GM12878 (cell line): Measurements from ENCODE around the gene RUNX3. TPM values are rescaled to one million over a fixed set of nuclear protein-coding genes. Genes with fewer than 3 reads are reported as not detected.

Experiments used
- ATAC-seq: fragments of 200-7000 bp; cut with Tn5 transposase; 3 replicates; pipeline ENCODE4 v1.9.1; 2020; ENCODE audit warnings: mild to moderate bottlenecking, moderate library complexity
- BruUV-seq: library from RNA; stranded (reverse); fragments of 400-500 nt; replicated peaks from 2 replicates; lab custom pipeline; 2021; lab: Mats Ljungman, UMichigan
- CTCF ChIA-PET: fragments of 300-600 bp; sonication (Branson Sonifier 250); formaldehyde crosslinking; extraction: SDS; loops from one replicate; lab custom pipeline; 2021; ENCODE audit warnings: inconsistent platforms; lab: Yijun Ruan, JAX
- POLR2A ChIA-PET: fragments of 350-600 bp; formaldehyde crosslinking; extraction: SDS; loops from one replicate; lab custom pipeline; 2021; ENCODE audit warnings: inconsistent platforms; lab: Charles Lee
- RAD21 ChIA-PET: fragments of 300-600 bp; sonication (Branson Sonifier 250); formaldehyde crosslinking; loops from one replicate; lab custom pipeline; 2023; ENCODE audit warnings: antibody characterized with exemption; ENCODE audit not compliant: unreplicated experiment; lab: Charles Lee
- SMC1A ChIA-PET: fragments of 300-600 bp; sonication (Branson Sonifier 250); formaldehyde crosslinking; loops from one replicate; lab custom pipeline; 2023; ENCODE audit not compliant: unreplicated experiment, uncharacterized antibody; lab: Charles Lee
- DNase-seq: peaks from one replicate; pipeline ENCODE4 v3.0.0-alpha.2; 2011; ENCODE audit warnings: low read depth, low spot score
- FAIRE-seq: peaks from 3 replicates; lab custom pipeline; 2011; peaks lifted over from hg19 to GRCh38; lab: Jason Lieb, UNC
- H2AFZ ChIP-seq: 2 replicates; pipeline ENCODE4 v1.6.0; 2011; ENCODE audit warnings: low read depth, low read length, control low read depth; ENCODE audit not compliant: control insufficient read depth
- H3K27ac ChIP-seq: 2 replicates; pipeline ENCODE4 v1.5.1; 2011; ENCODE audit warnings: control low read depth; ENCODE audit not compliant: control insufficient read depth, insufficient read depth
- H3K27me3 ChIP-seq, 2 experiments: replicated peaks in 1 of 2; 2 replicates each; pipeline versions ENCODE4 v1.6.0 to v1.6.1; 2011; ENCODE audit warnings: low read length in 1 of 2; ENCODE audit not compliant: control insufficient read depth in 2 of 2, insufficient read depth in 2 of 2
- H3K36me3 ChIP-seq, 2 experiments: 2 replicates each; pipeline ENCODE4 v1.5.1; 2011; ENCODE audit warnings: low read length in 1 of 2; ENCODE audit not compliant: control insufficient read depth in 2 of 2, insufficient read depth in 2 of 2
- H3K4me1 ChIP-seq: 2 replicates; pipeline ENCODE4 v1.6.1; 2011; ENCODE audit warnings: mild to moderate bottlenecking, low read length, moderate library complexity, mixed read lengths; ENCODE audit not compliant: control insufficient read depth, insufficient read depth
- H3K4me2 ChIP-seq: 2 replicates; pipeline ENCODE4 v1.6.0; 2011; ENCODE audit warnings: control low read depth; ENCODE audit not compliant: control insufficient read depth, insufficient read depth
- H3K4me3 ChIP-seq: fragments of 200-600 bp; sonication (generic); 2 replicates; pipeline ENCODE4 v1.5.1; 2016
- H3K79me2 ChIP-seq: 2 replicates; pipeline ENCODE4 v1.6.0; 2011; ENCODE audit warnings: low read length; ENCODE audit not compliant: control insufficient read depth, insufficient read depth
- H3K9ac ChIP-seq: 2 replicates; pipeline ENCODE4 v1.8.0; 2011; ENCODE audit warnings: low read length, control low read depth, mixed read lengths; ENCODE audit not compliant: control insufficient read depth, insufficient read depth
- H3K9me3 ChIP-seq: replicated peaks from 3 replicates; pipeline ENCODE4 v1.5.1; 2011; ENCODE audit warnings: mild to moderate bottlenecking, low read length; ENCODE audit not compliant: control insufficient read depth, insufficient read depth
- H4K20me1 ChIP-seq: 2 replicates; pipeline ENCODE4 v1.6.0; 2011; ENCODE audit not compliant: control insufficient read depth, insufficient read depth
- CHD1 ChIP-seq: IDR thresholded peaks from 2 replicates; pipeline ENCODE4 v1.6.1; 2012; ENCODE audit warnings: low read depth, low read length, improper control_type of control experiment
- CHD4 ChIP-seq: fragments of 200-600 bp; sonication (generic); IDR thresholded peaks from 2 replicates; pipeline ENCODE4 v1.6.1; 2016; ENCODE audit warnings: mild to moderate bottlenecking
- CUX1 ChIP-seq: IDR thresholded peaks from 2 replicates; pipeline ENCODE4 v1.6.1; 2012; ENCODE audit warnings: improper control_type of control experiment, low read depth, low read length; ENCODE audit not compliant: insufficient replicate concordance
- EP300 ChIP-seq, 2 experiments: fragments of 150-350 bp in 1 of 2; IDR thresholded peaks; 2 replicates each; pipeline ENCODE4 v1.6.1; 2011 to 2012; ENCODE audit warnings: low read depth in 2 of 2, low read length in 2 of 2, borderline replicate concordance in 1 of 2, improper control_type of control experiment in 1 of 2, inconsistent platforms in 1 of 2; ENCODE audit not compliant: control insufficient read depth in 1 of 2
- GATAD2B ChIP-seq: fragments of 450-650 bp; conservative IDR thresholded peaks from 2 replicates; pipeline ENCODE4 v1.6.1; 2017; ENCODE audit warnings: low read depth, mild to moderate bottlenecking, moderate library complexity
- HCFC1 ChIP-seq: fragments of 150-350 bp; IDR thresholded peaks from 2 replicates; pipeline ENCODE4 v1.6.1; 2014; ENCODE audit warnings: low read length
- NR2F1 ChIP-seq: fragments of 450-650 bp; conservative IDR thresholded peaks from 2 replicates; pipeline ENCODE4 v1.6.1; 2017; ENCODE audit warnings: mild to moderate bottlenecking
- POU2F2 ChIP-seq: IDR thresholded peaks from 3 replicates; pipeline ENCODE4 v1.6.1; 2011; ENCODE audit warnings: low read depth, mild to moderate bottlenecking, low read length, borderline replicate concordance
- RCOR1 ChIP-seq: conservative IDR thresholded peaks from 2 replicates; pipeline ENCODE4 v1.6.1; 2012; ENCODE audit warnings: low read depth, low read length, improper control_type of control experiment
- RELA ChIP-seq: fragments of 450-650 bp; IDR thresholded peaks from 2 replicates; pipeline ENCODE4 v1.8.0; 2014; ENCODE audit warnings: borderline replicate concordance; ENCODE audit not compliant: partially characterized antibody
- ZNF592 ChIP-seq: fragments of 450-650 bp; IDR thresholded peaks from 2 replicates; pipeline ENCODE4 v1.6.1; 2017; ENCODE audit warnings: mild to moderate bottlenecking, moderate library complexity
- WGBS: methylation state at CpG from one replicate; pipeline ENCODE4 v1.1.6; 2016; ENCODE audit warnings: low lambda C conversion rate; ENCODE audit not compliant: insufficient replicate concordance, insufficient coverage; ENCODE audit errors: missing lambda C conversion rate; 5-methylcytosine and 5-hydroxymethylcytosine counted together
- in situ Hi-C: fragments of 300-500 bp; cut with MboI; formaldehyde crosslinking; loops from 9 replicates; pipeline ENCODE4 v1.14.3; 2018; ENCODE audit warnings: mixed read lengths
- intact Hi-C: fragments of 100-400 bp; cut with micrococcal nuclease; formaldehyde crosslinking; loops from one replicate; pipeline ENCODE4 v1.14.2; 2022; ENCODE audit not compliant: unreplicated experiment
- polyA plus RNA-seq, 11 experiments: library from polyadenylated mRNA; depleted of rRNA in 4 of 11; unstranded in 6 of 11; stranded (reverse) in 5 of 11; fragments of >200 nt; fragmentation: Nextera tagmentation in 4 of 11; fragmentation: Illumina TruSeq in 1 of 11; extraction: Ambion mirVana in 4 of 11; extraction: Trizol in 1 of 11; gene quantifications; 1 replicate in 1 of 11; 2 replicates in 10 of 11; pipeline versions ENCODE4 v1.2.1 to v1.2.3, GENCODE V29; 2011 to 2016; ENCODE audit warnings: inconsistent platforms in 2 of 11, missing spikeins in 2 of 11, low read depth in 1 of 11
- total RNA-seq, 4 experiments: library from RNA; depleted of rRNA in 3 of 4; stranded (reverse); fragments of >200 nt in 3 of 4; fragmentation: Illumina TruSeq in 1 of 4; extraction: Trizol in 1 of 4; gene quantifications; 2 replicates each; pipeline versions ENCODE4 v1.2.1 to v1.2.3, GENCODE V29; 2013 to 2021

The RUNX3 gene
- total and polyA plus RNA-seq, 10 of the 15 experiments (the other 5 are each of a cell fraction or from before 2014, with no cell fraction given), result 19.0 to 151 (median 31.4) TPM

- POLR2A ChIA-PET, result interaction anchor here (0.5 to 0.6 kb wide), 2 partner anchors 188 to 1159 kb away, joined by 3 to 8 read pairs; no protein-coding TSS in a partner anchor
- TF ChIP-seq ZNF592 (no peak), POU2F2 (no peak), RCOR1 (no peak), CHD1 (no peak), CUX1 (no peak), GATAD2B (no peak), NR2F1 (no peak), CHD4 (no peak), EP300 (IDR thresholded peaks at IDR 0.05; ENCODE audit: borderline replicate concordance in 1 of 2, control insufficient read depth in 1 of 2, low read depth in 2 of 2, low read length in 2 of 2) (no peak), RELA (no peak), HCFC1 (no peak)
- H3K9ac ChIP-seq, result no peak overlapping the region
- DNase-seq (no peak), ATAC-seq (no peak), FAIRE-seq (no peak)
- no peak overlapping the region for H2AFZ ChIP-seq
- no peak overlapping the region for H3K4me3 ChIP-seq
- intact Hi-C loops (no loop called here), in situ Hi-C loops (no loop called here)
- H3K9me3 ChIP-seq, result no peaks in the 10 kb centered on the region
- peaks cover 7% of the 10 kb centered on the region for H3K4me1 ChIP-seq
- no TSS peak for BruUV-seq
- CTCF ChIA-PET, result interaction anchor here (0.8 kb wide), 1 partner anchor 132 kb away, joined by 3 read pairs; no protein-coding TSS in a partner anchor
- H3K27me3 ChIP-seq, result no peaks in the 10 kb centered on the region
- RAD21 ChIA-PET, result interaction anchor here (1.0 to 1.1 kb wide), 2 partner anchors 23 to 133 kb away, joined by 3 read pairs; no protein-coding TSS in a partner anchor
- peaks cover 12% of the 10 kb centered on the region for H3K79me2 ChIP-seq
- 75% methylated on average over 11 of the region's 11 CpGs for WGBS
- H3K27ac ChIP-seq, result no peak overlapping the region
- H4K20me1 ChIP-seq, result peaks cover 16% of the 10 kb centered on the region
- SMC1A ChIA-PET, result interaction anchor here (1.5 kb wide), 1 partner anchor 16 kb away, joined by 7 read pairs; no protein-coding TSS in a partner anchor
- H3K36me3 ChIP-seq, result peaks cover 46 to 80% of the 10 kb centered on the region in 2 experiments
- no peak overlapping the region for H3K4me2 ChIP-seq
Observed at GRCh38 chr1:24904731-24905354, 25.2 kb downstream of the RUNX3 start.
